ENCODE data around the gene FOXP1. TPM values are rescaled to one million over a fixed set of nuclear protein-coding genes. Genes with fewer than 3 reads are reported as not detected.

The FOXP1 gene
- total and polyA plus RNA-seq, 2 donors (not counting 1 experiment from before 2014, with no cell fraction given): 91.1 to 508 TPM

DNA sequence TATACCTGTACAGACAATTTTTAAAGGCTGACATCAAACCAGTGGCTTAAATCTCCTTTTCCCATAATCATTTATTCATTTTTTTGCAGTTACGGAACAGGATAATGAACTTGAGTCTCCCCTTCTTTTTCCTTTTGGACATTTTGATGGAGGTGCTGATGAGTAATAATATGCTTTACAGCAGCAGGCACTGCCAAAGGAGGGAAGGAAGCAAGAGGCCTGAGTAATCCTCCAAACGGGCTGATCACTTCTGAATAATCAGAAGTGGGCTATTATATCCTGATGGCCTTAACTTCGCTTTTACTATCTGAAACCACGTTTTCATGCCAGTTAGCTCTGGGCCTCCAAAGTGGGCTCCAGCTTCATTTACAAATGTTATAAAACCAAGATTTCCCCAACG is 527.2 kb downstream of the FOXP1 start:
- Histone ChIP-seq H3K27me3 (replicated peaks in 1 of 4; ENCODE audit: control extremely low read depth in 1 of 4, control insufficient read depth in 3 of 4, insufficient read depth in 4 of 4, low read length in 3 of 4) (no peaks in the 10 kb centered on the region), H3K9ac (ENCODE audit: low read length) (no peak overlapping the region), H2AFZ (ENCODE audit: insufficient read depth, low read depth, low read length, poor library complexity, severe bottlenecking) (no peak overlapping the region), H3K4me1 (ENCODE audit: control insufficient read depth in 2 of 2, insufficient read depth in 2 of 2, low read length in 2 of 2) (peaks cover 45 to 65% of the 10 kb centered on the region in 2 donors), H3K36me3 (replicated peaks in 1 of 2; ENCODE audit: control extremely low read depth in 1 of 2, control insufficient read depth in 1 of 2, extremely low read depth in 1 of 2, insufficient read depth in 2 of 2, low read length in 1 of 2) (peaks cover 2 to 38% of the 10 kb centered on the region in 2 experiments), H3K27ac (ENCODE audit: low read length in 2 of 2) (peak overlapping the region in 1 of 2 donors; percentile 12), H4K20me1 (ENCODE audit: control insufficient read depth, insufficient read depth, low read length, poor library complexity, severe bottlenecking) (peaks cover 71% of the 10 kb centered on the region), H3K79me2 (ENCODE audit: control insufficient read depth, insufficient read depth, low read length) (peaks cover 99% of the 10 kb centered on the region), H3K9me3 (ENCODE audit: control extremely low read depth in 1 of 3, control insufficient read depth in 2 of 3, insufficient read depth in 1 of 3, low read length in 2 of 3) (no peaks in the 10 kb centered on the region), H3K4me3 (ENCODE audit: control extremely low read depth in 1 of 5, extremely low read depth in 1 of 5, insufficient read depth in 1 of 5, low read depth in 2 of 5, low read length in 4 of 5) (no peak overlapping the region), H3K4me2 (replicated peaks; ENCODE audit: low read depth, low read length, poor library complexity, severe bottlenecking) (no peak overlapping the region)
- peaks cover 96% of the 10 kb centered on the region for H3K4me1 Mint-ChIP-seq
- CTCF ChIA-PET: interaction anchor here (1.1 to 1.2 kb wide), 2 partner anchors 12 to 51 kb away, joined by 3 to 4 read pairs; no protein-coding TSS in a partner anchor
- ATAC-seq (ENCODE audit: low read depth): no peak
- no peak overlapping the region for H3K27ac Mint-ChIP-seq
- 79% methylated on average over 2 of the region's 5 CpGs for WGBS (ENCODE audit: insufficient coverage)
- DNase-seq: no peak
- no peaks in the 10 kb centered on the region for H3K9me3 Mint-ChIP-seq (ENCODE audit: insufficient read depth)
- H3K27me3 Mint-ChIP-seq: no peaks in the 10 kb centered on the region
- intact Hi-C loops (cut with micrococcal nuclease): no loop called here
- TF ChIP-seq EZH2 (IDR thresholded peaks at IDR 0.05; ENCODE audit: borderline replicate concordance, insufficient read depth, low read depth, low read length, poor library complexity, severe bottlenecking): no peak
- TF ChIP-seq, protein P1, sequence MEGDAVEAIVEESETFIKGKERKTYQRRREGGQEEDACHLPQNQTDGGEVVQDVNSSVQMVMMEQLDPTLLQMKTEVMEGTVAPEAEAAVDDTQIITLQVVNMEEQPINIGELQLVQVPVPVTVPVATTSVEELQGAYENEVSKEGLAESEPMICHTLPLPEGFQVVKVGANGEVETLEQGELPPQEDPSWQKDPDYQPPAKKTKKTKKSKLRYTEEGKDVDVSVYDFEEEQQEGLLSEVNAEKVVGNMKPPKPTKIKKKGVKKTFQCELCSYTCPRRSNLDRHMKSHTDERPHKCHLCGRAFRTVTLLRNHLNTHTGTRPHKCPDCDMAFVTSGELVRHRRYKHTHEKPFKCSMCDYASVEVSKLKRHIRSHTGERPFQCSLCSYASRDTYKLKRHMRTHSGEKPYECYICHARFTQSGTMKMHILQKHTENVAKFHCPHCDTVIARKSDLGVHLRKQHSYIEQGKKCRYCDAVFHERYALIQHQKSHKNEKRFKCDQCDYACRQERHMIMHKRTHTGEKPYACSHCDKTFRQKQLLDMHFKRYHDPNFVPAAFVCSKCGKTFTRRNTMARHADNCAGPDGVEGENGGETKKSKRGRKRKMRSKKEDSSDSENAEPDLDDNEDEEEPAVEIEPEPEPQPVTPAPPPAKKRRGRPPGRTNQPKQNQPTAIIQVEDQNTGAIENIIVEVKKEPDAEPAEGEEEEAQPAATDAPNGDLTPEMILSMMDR (IDR thresholded peaks at IDR 0.05): no peak
- POLR2A ChIA-PET: no interaction called here
- peak overlapping the region; percentile 48 for H3K4me3 Mint-ChIP-seq

GRCh38 chr3:71055257-71056001 is 528.1 kb downstream of the FOXP1 start:
- WGBS (ENCODE audit: insufficient coverage): 100% methylated on average over 4 of the region's 11 CpGs
- Histone ChIP-seq H3K4me2 (replicated peaks; ENCODE audit: low read depth, low read length, poor library complexity, severe bottlenecking) (no peak overlapping the region), H3K79me2 (ENCODE audit: control insufficient read depth, insufficient read depth, low read length) (peaks cover 99% of the 10 kb centered on the region), H4K20me1 (ENCODE audit: control insufficient read depth, insufficient read depth, low read length, poor library complexity, severe bottlenecking) (peaks cover 75% of the 10 kb centered on the region), H3K9me3 (ENCODE audit: control extremely low read depth in 1 of 3, control insufficient read depth in 2 of 3, insufficient read depth in 1 of 3, low read length in 2 of 3) (no peaks in the 10 kb centered on the region), H3K9ac (ENCODE audit: low read length) (no peak overlapping the region), H3K27ac (ENCODE audit: low read length in 2 of 2) (peak overlapping the region in 1 of 2 donors; percentile 16), H3K27me3 (replicated peaks in 1 of 4; ENCODE audit: control extremely low read depth in 1 of 4, control insufficient read depth in 3 of 4, insufficient read depth in 4 of 4, low read length in 3 of 4) (no peaks in the 10 kb centered on the region), H2AFZ (ENCODE audit: insufficient read depth, low read depth, low read length, poor library complexity, severe bottlenecking) (no peak overlapping the region), H3K4me1 (ENCODE audit: control insufficient read depth in 2 of 2, insufficient read depth in 2 of 2, low read length in 2 of 2) (peaks cover 50 to 65% of the 10 kb centered on the region in 2 donors), H3K36me3 (replicated peaks in 1 of 2; ENCODE audit: control extremely low read depth in 1 of 2, control insufficient read depth in 1 of 2, extremely low read depth in 1 of 2, insufficient read depth in 2 of 2, low read length in 1 of 2) (peaks cover 0 to 47% of the 10 kb centered on the region in 2 experiments), H3K4me3 (ENCODE audit: control extremely low read depth in 1 of 5, extremely low read depth in 1 of 5, insufficient read depth in 1 of 5, low read depth in 2 of 5, low read length in 4 of 5) (no peak overlapping the region)
- H3K4me3 Mint-ChIP-seq: no peak overlapping the region
- CTCF ChIA-PET: interaction anchor here (1.0 kb wide), 1 partner anchor 526 kb away, joined by 3 read pairs; no protein-coding TSS in a partner anchor
- intact Hi-C loops (cut with micrococcal nuclease): loop anchor here (1.0 kb wide), 1 partner anchor 9 kb away; no protein-coding TSS in a partner anchor
- H3K4me1 Mint-ChIP-seq: peaks cover 96% of the 10 kb centered on the region
- POLR2A ChIA-PET: no interaction called here
- no peaks in the 10 kb centered on the region for H3K9me3 Mint-ChIP-seq (ENCODE audit: insufficient read depth)
- ATAC-seq (ENCODE audit: low read depth): no peak
- TF ChIP-seq, protein P1 (IDR thresholded peaks at IDR 0.05): no peak
- TF ChIP-seq EZH2 (IDR thresholded peaks at IDR 0.05; ENCODE audit: borderline replicate concordance, insufficient read depth, low read depth, low read length, poor library complexity, severe bottlenecking): no peak
- no peaks in the 10 kb centered on the region for H3K27me3 Mint-ChIP-seq
- H3K27ac Mint-ChIP-seq: peak overlapping the region; percentile 46
- DNase-seq: no peak

Data from B cell (primary cell).